HEK293 (cell line): ENCODE results near the gene PRSS1.
"Not testable (repeated sequence)": the region's sequence is repeated elsewhere in the genome, so short reads cannot be mapped to it uniquely, and the experiment has no call there.

Source experiments
- CTCF ChIA-PET: fragments of 350-600 bp; formaldehyde crosslinking; extraction: SDS; loops from one replicate; lab custom pipeline; 2021; ENCODE audit warnings: antibody characterized with exemption; lab: Yijun Ruan, JAX
- POLR2A ChIA-PET: fragments of 300-600 bp; formaldehyde crosslinking; extraction: SDS; loops from one replicate; lab custom pipeline; 2020; ENCODE audit warnings: antibody characterized with exemption, inconsistent platforms; lab: Yijun Ruan, JAX
- H3K27ac ChIP-seq: fragments of 200-500 bp; sonication (Bioruptor generic); 2 replicates; pipeline ENCODE4 v1.5.1; 2014; ENCODE audit warnings: low read depth, low read length, control low read depth, inconsistent platforms; ENCODE audit errors: extremely low read depth
- H3K36me3 ChIP-seq, 2 experiments: fragments of 200-500 bp in 1 of 2; sonication (Bioruptor generic) in 1 of 2; 1 replicate in 1 of 2; 2 replicates in 1 of 2; pipeline ENCODE4 v1.5.1; 2014 to 2017; ENCODE audit warnings: inconsistent platforms in 2 of 2, low read length in 2 of 2; ENCODE audit not compliant: control insufficient read depth in 2 of 2, insufficient read depth in 1 of 2
- H3K4me1 ChIP-seq: fragments of 200-500 bp; sonication (Bioruptor generic); 2 replicates; pipeline ENCODE4 v1.5.1; 2014; ENCODE audit warnings: mild to moderate bottlenecking, low read length, inconsistent platforms; ENCODE audit not compliant: control insufficient read depth, insufficient read depth
- H3K4me3 ChIP-seq: 2 replicates; pipeline ENCODE4 v1.5.1; 2011; ENCODE audit warnings: low read depth, mild to moderate bottlenecking, control low read depth, low read length, moderate library complexity
- H3K9me3 ChIP-seq: fragments of 200-500 bp; sonication (Bioruptor generic); 2 replicates; pipeline ENCODE4 v1.5.1; 2014; ENCODE audit warnings: low read depth, low read length, inconsistent platforms; ENCODE audit not compliant: control insufficient read depth, insufficient read depth
- GLI2 ChIP-seq: fragments of 450-650 bp; formaldehyde crosslinking; IDR thresholded peaks from 2 replicates; pipeline ENCODE4; 2017; ENCODE audit warnings: missing biosample characterization, missing genetic modification characterization, low read depth, borderline replicate concordance
- SP3 ChIP-seq: fragments of 450-650 bp; formaldehyde crosslinking; IDR thresholded peaks from 2 replicates; pipeline ENCODE4 v1.5.1; 2016; ENCODE audit warnings: missing biosample characterization, missing genetic modification characterization
- ZBTB21 ChIP-seq: fragments of 450-650 bp; formaldehyde crosslinking; IDR thresholded peaks from 2 replicates; pipeline ENCODE4 v1.5.1; 2017; ENCODE audit warnings: missing biosample characterization, missing genetic modification characterization
- ZBTB8A ChIP-seq: fragments of 450-650 bp; formaldehyde crosslinking; IDR thresholded peaks from 2 replicates; pipeline ENCODE4 v1.5.1; 2016; ENCODE audit warnings: missing biosample characterization, missing genetic modification characterization
- ZNF140 ChIP-seq: fragments of 450-650 bp; formaldehyde crosslinking; IDR thresholded peaks from 2 replicates; pipeline ENCODE4 v1.5.1; 2016; ENCODE audit warnings: missing biosample characterization, missing genetic modification characterization
- ZNF202 ChIP-seq: fragments of 450-650 bp; formaldehyde crosslinking; IDR thresholded peaks from 2 replicates; pipeline ENCODE4 v1.5.1; 2016; ENCODE audit warnings: missing biosample characterization, missing genetic modification characterization, borderline replicate concordance
- ZNF394 ChIP-seq: fragments of 450-650 bp; formaldehyde crosslinking; IDR thresholded peaks from 2 replicates; pipeline ENCODE4 v1.5.1; 2016; ENCODE audit warnings: missing biosample characterization, missing genetic modification characterization, mild to moderate bottlenecking, moderate library complexity, borderline replicate concordance
- ZNF426 ChIP-seq: fragments of 450-650 bp; formaldehyde crosslinking; IDR thresholded peaks from 2 replicates; pipeline ENCODE4 v1.5.1; 2017; ENCODE audit warnings: missing biosample characterization, missing genetic modification characterization, mild to moderate bottlenecking, inconsistent platforms, moderate library complexity
- ZNF433 ChIP-seq: fragments of 450-650 bp; formaldehyde crosslinking; IDR thresholded peaks from 2 replicates; pipeline ENCODE4 v1.5.1; 2016; ENCODE audit warnings: missing biosample characterization, missing genetic modification characterization, low read depth
- ZNF510 ChIP-seq: fragments of 450-650 bp; formaldehyde crosslinking; IDR thresholded peaks from 2 replicates; pipeline ENCODE4 v1.5.1; 2018; ENCODE audit warnings: mild to moderate bottlenecking, missing genetic modification characterization, missing biosample characterization; ENCODE audit not compliant: insufficient replicate concordance
- ZNF555 ChIP-seq: fragments of 450-650 bp; formaldehyde crosslinking; conservative IDR thresholded peaks from 2 replicates; pipeline ENCODE4 v1.5.1; 2017; ENCODE audit warnings: missing biosample characterization, mild to moderate bottlenecking, missing genetic modification characterization, inconsistent platforms
- ZNF558 ChIP-seq: fragments of 450-650 bp; formaldehyde crosslinking; IDR thresholded peaks from 2 replicates; pipeline ENCODE4 v1.5.1; 2016; ENCODE audit warnings: missing biosample characterization, missing genetic modification characterization
- ZNF560 ChIP-seq: fragments of 450-650 bp; formaldehyde crosslinking; IDR thresholded peaks from 2 replicates; pipeline ENCODE4 v1.5.1; 2017; ENCODE audit warnings: missing biosample characterization, missing genetic modification characterization, borderline replicate concordance
- ZNF623 ChIP-seq: fragments of 450-650 bp; formaldehyde crosslinking; IDR thresholded peaks from 2 replicates; pipeline ENCODE4 v1.5.1; 2016; ENCODE audit warnings: missing biosample characterization, missing genetic modification characterization
- ZNF654 ChIP-seq: fragments of 450-650 bp; formaldehyde crosslinking; IDR thresholded peaks from 2 replicates; pipeline ENCODE4 v1.5.1; 2016; ENCODE audit warnings: low read depth, missing biosample characterization, missing genetic modification characterization
- ZNF664 ChIP-seq: fragments of 450-650 bp; formaldehyde crosslinking; IDR thresholded peaks from 2 replicates; pipeline ENCODE4 v1.5.1; 2016; ENCODE audit warnings: missing biosample characterization, missing genetic modification characterization
- ZXDB ChIP-seq: fragments of 450-650 bp; formaldehyde crosslinking; IDR thresholded peaks from 2 replicates; pipeline ENCODE4 v1.5.1; 2016; ENCODE audit warnings: missing biosample characterization, missing genetic modification characterization
- TF ChIP-seq, protein P1 (sequence below): fragments of 450-650 bp; formaldehyde crosslinking; conservative IDR thresholded peaks from 2 replicates; pipeline ENCODE4 v1.5.1; 2016; ENCODE audit warnings: low read depth, missing biosample characterization, missing genetic modification characterization
- TF ChIP-seq, protein P2 (sequence below): fragments of 450-650 bp; formaldehyde crosslinking; conservative IDR thresholded peaks from 2 replicates; pipeline ENCODE4 v1.5.1; 2016; ENCODE audit warnings: low read depth, missing biosample characterization, missing genetic modification characterization
- TF ChIP-seq, protein P3 (sequence below): fragments of 450-650 bp; formaldehyde crosslinking; IDR thresholded peaks from 2 replicates; pipeline ENCODE4 v1.5.1; 2016; ENCODE audit warnings: missing biosample characterization, missing genetic modification characterization

PRSS1 gene

DNA sequence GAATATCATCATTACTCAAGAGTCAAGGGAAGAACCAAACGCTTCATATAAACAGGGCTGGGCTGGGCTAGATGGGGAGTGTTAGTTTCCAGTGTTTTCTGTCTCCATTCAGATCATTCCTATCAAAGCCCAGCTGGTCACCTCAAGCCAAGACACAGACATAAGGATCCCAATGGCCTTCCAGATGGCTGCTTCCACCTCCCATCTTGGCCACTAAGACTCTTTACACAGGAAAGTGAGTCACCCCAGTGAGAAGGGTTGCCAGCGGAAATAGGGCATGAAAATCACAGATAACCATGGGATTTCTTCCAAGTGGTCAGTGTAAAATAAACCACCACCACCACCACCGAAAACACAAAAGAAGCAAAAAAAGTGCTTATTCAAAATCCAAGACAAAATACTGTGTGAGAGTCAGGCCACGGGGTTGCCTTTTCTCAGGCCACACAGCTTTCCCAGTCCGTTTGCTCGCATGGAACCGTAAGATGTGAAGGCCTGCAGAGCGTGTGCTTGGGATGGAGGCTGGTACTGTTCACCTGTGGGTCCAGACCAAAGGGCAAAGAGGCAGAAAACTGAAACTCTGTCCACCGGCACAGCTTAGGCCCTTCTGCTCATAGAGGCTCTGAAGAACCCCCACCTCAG, 27.1 kb downstream of the PRSS1 start:
- no peaks in the 10 kb centered on the region for H3K4me1 ChIP-seq
- no peak overlapping the region for H3K4me3 ChIP-seq
- ChIA-PET CTCF (interaction anchor here (0.6 to 1.7 kb wide), 2 partner anchors 64 to 144 kb away, joined by 3 to 4 read pairs; no protein-coding TSS in a partner anchor), POLR2A (no interaction called here)
- no peak overlapping the region for H3K27ac ChIP-seq
- TF ChIP-seq ZNF140 (tag by site-specific recombination) = no peak
- no peaks in the 10 kb centered on the region for H3K9me3 ChIP-seq
- no peaks in the 10 kb centered on the region for H3K36me3 ChIP-seq

DNA sequence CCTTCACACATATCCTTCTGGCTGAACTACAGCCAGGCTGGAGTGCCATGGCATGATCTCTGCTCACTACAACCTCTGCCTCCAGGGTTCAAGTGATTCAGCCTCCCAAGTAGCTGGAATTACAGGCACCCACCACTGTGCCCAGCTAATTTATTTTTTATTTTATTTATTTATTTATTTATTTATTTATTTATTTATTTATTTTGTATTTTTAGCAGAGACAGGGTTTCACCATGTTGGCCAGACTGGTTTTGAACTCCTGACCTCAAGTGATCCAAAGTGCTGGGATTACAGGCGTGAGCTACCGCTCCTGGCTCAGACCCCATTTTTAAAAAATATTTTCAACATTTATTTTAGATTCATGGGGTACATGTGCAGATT, 27.6 kb downstream of the PRSS1 start:
- CTCF ChIA-PET = interaction anchor here (0.6 to 1.7 kb wide), 2 partner anchors 64 to 145 kb away, joined by 3 to 4 read pairs; no protein-coding TSS in a partner anchor
- H3K4me1 ChIP-seq, H3K4me3 ChIP-seq, H3K27ac ChIP-seq, POLR2A ChIA-PET, H3K9me3 ChIP-seq, H3K36me3 ChIP-seq: not testable (repeated sequence)
- TF ChIP-seq ZNF433 (tag by site-specific recombination) = peak; percentile 52; the same call in 1 of the 2 replicates
- TF ChIP-seq ZNF140 (tag by site-specific recombination) = peak; percentile 66; the same call in 1 of the 2 replicates
- TF ChIP-seq ZBTB21 = peak; percentile 44; the same call in 1 of the 2 replicates
- TF ChIP-seq ZNF664 (tag by site-specific recombination) = 0 out of 2 replicates have a peak, but pooled peaks have one; percentile 29
- peak; percentile 56; the same call in 1 of the 2 replicates for TF ChIP-seq ZNF202 (tag by site-specific recombination)
- TF ChIP-seq ZNF558 = peak; percentile 48; the same call in 1 of the 2 replicates
- TF ChIP-seq ZNF555 (tag by site-specific recombination) = peak; percentile 74
- TF ChIP-seq, protein P1, sequence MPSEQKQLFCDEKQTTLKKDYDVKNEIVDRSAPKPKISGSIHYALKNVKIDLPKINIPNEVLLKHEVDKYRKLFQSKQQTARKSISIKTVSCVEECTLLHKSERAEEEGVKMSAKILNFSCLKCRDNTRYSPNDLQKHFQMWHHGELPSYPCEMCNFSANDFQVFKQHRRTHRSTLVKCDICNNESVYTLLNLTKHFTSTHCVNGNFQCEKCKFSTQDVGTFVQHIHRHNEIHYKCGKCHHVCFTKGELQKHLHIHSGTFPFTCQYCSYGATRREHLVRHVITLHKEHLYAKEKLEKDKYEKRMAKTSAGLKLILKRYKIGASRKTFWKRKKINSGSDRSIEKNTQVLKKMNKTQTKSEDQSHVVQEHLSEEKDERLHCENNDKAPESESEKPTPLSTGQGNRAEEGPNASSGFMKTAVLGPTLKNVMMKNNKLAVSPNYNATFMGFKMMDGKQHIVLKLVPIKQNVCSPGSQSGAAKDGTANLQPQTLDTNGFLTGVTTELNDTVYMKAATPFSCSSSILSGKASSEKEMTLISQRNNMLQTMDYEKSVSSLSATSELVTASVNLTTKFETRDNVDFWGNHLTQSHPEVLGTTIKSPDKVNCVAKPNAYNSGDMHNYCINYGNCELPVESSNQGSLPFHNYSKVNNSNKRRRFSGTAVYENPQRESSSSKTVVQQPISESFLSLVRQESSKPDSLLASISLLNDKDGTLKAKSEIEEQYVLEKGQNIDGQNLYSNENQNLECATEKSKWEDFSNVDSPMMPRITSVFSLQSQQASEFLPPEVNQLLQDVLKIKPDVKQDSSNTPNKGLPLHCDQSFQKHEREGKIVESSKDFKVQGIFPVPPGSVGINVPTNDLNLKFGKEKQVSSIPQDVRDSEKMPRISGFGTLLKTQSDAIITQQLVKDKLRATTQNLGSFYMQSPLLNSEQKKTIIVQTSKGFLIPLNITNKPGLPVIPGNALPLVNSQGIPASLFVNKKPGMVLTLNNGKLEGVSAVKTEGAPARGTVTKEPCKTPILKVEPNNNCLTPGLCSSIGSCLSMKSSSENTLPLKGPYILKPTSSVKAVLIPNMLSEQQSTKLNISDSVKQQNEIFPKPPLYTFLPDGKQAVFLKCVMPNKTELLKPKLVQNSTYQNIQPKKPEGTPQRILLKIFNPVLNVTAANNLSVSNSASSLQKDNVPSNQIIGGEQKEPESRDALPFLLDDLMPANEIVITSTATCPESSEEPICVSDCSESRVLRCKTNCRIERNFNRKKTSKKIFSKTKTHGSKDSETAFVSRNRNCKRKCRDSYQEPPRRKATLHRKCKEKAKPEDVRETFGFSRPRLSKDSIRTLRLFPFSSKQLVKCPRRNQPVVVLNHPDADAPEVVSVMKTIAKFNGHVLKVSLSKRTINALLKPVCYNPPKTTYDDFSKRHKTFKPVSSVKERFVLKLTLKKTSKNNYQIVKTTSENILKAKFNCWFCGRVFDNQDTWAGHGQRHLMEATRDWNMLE (tag by site-specific recombination) = peak; percentile 84
- peak; percentile 22; the same call in 1 of the 2 replicates for TF ChIP-seq SP3 (tag by site-specific recombination)
- TF ChIP-seq ZNF426 (tag by site-specific recombination) = peak; percentile 86
- TF ChIP-seq ZBTB8A (tag by site-specific recombination) = peak; percentile 57
- peak; percentile 67; the same call in 1 of the 2 replicates for TF ChIP-seq ZNF560
- 0 out of 2 replicates have a peak, but pooled peaks have one; percentile 41 for TF ChIP-seq ZXDB (tag by site-specific recombination)
- TF ChIP-seq, protein P2, sequence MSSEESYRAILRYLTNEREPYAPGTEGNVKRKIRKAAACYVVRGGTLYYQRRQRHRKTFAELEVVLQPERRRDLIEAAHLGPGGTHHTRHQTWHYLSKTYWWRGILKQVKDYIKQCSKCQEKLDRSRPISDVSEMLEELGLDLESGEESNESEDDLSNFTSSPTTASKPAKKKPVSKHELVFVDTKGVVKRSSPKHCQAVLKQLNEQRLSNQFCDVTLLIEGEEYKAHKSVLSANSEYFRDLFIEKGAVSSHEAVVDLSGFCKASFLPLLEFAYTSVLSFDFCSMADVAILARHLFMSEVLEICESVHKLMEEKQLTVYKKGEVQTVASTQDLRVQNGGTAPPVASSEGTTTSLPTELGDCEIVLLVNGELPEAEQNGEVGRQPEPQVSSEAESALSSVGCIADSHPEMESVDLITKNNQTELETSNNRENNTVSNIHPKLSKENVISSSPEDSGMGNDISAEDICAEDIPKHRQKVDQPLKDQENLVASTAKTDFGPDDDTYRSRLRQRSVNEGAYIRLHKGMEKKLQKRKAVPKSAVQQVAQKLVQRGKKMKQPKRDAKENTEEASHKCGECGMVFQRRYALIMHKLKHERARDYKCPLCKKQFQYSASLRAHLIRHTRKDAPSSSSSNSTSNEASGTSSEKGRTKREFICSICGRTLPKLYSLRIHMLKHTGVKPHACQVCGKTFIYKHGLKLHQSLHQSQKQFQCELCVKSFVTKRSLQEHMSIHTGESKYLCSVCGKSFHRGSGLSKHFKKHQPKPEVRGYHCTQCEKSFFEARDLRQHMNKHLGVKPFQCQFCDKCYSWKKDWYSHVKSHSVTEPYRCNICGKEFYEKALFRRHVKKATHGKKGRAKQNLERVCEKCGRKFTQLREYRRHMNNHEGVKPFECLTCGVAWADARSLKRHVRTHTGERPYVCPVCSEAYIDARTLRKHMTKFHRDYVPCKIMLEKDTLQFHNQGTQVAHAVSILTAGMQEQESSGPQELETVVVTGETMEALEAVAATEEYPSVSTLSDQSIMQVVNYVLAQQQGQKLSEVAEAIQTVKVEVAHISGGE (tag by site-specific recombination) = peak; percentile 70
- TF ChIP-seq, protein P3, sequence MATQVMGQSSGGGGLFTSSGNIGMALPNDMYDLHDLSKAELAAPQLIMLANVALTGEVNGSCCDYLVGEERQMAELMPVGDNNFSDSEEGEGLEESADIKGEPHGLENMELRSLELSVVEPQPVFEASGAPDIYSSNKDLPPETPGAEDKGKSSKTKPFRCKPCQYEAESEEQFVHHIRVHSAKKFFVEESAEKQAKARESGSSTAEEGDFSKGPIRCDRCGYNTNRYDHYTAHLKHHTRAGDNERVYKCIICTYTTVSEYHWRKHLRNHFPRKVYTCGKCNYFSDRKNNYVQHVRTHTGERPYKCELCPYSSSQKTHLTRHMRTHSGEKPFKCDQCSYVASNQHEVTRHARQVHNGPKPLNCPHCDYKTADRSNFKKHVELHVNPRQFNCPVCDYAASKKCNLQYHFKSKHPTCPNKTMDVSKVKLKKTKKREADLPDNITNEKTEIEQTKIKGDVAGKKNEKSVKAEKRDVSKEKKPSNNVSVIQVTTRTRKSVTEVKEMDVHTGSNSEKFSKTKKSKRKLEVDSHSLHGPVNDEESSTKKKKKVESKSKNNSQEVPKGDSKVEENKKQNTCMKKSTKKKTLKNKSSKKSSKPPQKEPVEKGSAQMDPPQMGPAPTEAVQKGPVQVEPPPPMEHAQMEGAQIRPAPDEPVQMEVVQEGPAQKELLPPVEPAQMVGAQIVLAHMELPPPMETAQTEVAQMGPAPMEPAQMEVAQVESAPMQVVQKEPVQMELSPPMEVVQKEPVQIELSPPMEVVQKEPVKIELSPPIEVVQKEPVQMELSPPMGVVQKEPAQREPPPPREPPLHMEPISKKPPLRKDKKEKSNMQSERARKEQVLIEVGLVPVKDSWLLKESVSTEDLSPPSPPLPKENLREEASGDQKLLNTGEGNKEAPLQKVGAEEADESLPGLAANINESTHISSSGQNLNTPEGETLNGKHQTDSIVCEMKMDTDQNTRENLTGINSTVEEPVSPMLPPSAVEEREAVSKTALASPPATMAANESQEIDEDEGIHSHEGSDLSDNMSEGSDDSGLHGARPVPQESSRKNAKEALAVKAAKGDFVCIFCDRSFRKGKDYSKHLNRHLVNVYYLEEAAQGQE (tag by site-specific recombination) = peak; percentile 56; the same call in 1 of the 2 replicates
- peak; percentile 23 for TF ChIP-seq ZNF654 (tag by site-specific recombination)
- TF ChIP-seq GLI2 = peak; percentile 36; the same call in 1 of the 2 replicates
- peak; percentile 64 for TF ChIP-seq ZNF623 (tag by site-specific recombination)
- TF ChIP-seq ZNF510 = peak; percentile 41
- TF ChIP-seq ZNF394 (tag by site-specific recombination) = peak; percentile 93
